ENCODE data around the gene ZCCHC13. TPM values are rescaled to one million over a fixed set of nuclear protein-coding genes. Genes with fewer than 3 reads are reported as not detected.
"Not testable (repeated sequence)": the region's sequence is repeated elsewhere in the genome, so short reads cannot be mapped to it uniquely, and the experiment has no call there.

ZCCHC13 gene
- total and polyA plus RNA-seq, 9 of the 15 experiments (the other 6 are each of a cell fraction or from before 2014, with no cell fraction given), result not detected

- H3K36me3 ChIP-seq (ENCODE audit: control insufficient read depth, insufficient read depth, low read length), result no peaks in the 10 kb centered on the region
- no peaks in the 10 kb centered on the region; a peak in 1 of 5 replicates for H3K4me1 ChIP-seq (replicated peaks in 1 of 2; ENCODE audit: control insufficient read depth in 2 of 2, insufficient read depth in 2 of 2, low read length in 2 of 2)
- FAIRE-seq (no peak), ATAC-seq (no peak), DNase-seq (ENCODE audit: extremely low read depth in 1 of 4, low spot score in 3 of 4) (no peak)
- peaks cover 2 to 4% of the 10 kb centered on the region in 2 experiments; a peak in 2 of 5 replicates for H3K27me3 ChIP-seq (ENCODE audit: control insufficient read depth in 2 of 2, insufficient read depth in 2 of 2, low read length in 2 of 2)
- no peak overlapping the region for H2AFZ ChIP-seq (ENCODE audit: low read depth, low read length)
- no TSS peak for BruUV-seq (replicated peaks)
- H3K4me3 ChIP-seq, result no peak overlapping the region
- in situ Hi-C loops (cut with MboI) (no loop called here), intact Hi-C loops (cut with micrococcal nuclease) (no loop called here)
- H3K9me1 ChIP-seq (ENCODE audit: control insufficient read depth, insufficient read depth, low read length), result no peaks in the 10 kb centered on the region
- TF ChIP-seq ADNP (tag; IDR thresholded peaks at IDR 0.05) (no peak), MEF2D (tag; conservative IDR thresholded peaks at IDR 0.05; ENCODE audit: low read depth) (no peak), ZNF3 (CRISPR knock-in tag; IDR thresholded peaks at IDR 0.05) (no peak), ZC3H8 (IDR thresholded peaks at IDR 0.05) (no peak), ASH1L (IDR thresholded peaks at IDR 0.05; ENCODE audit: borderline replicate concordance, low read depth, partially characterized antibody) (no peak)
- ChIA-PET POLR2A (interaction anchor here (0.6 kb wide), 1 partner anchor 17 kb away, joined by 3 read pairs; no protein-coding TSS in a partner anchor), CTCF (ENCODE audit: low intra/inter-chr PET ratio) (no interaction called here)
- H3K4me2 ChIP-seq (ENCODE audit: insufficient read depth, low read length), result no peak overlapping the region
- H3K9me3 ChIP-seq (replicated peaks; ENCODE audit: control insufficient read depth, insufficient read depth, low read depth, low read length), result no peaks in the 10 kb centered on the region
- 13% methylated on average over 3 of the region's 4 CpGs for WGBS (ENCODE audit: insufficient coverage, low coverage, missing lambda C conversion rate)
- no peaks in the 10 kb centered on the region for H4K20me1 ChIP-seq (replicated peaks; ENCODE audit: control insufficient read depth, insufficient read depth, low read length)
- no peak overlapping the region for H3K27ac ChIP-seq (ENCODE audit: extremely low read depth, low read depth, low read length)
- H3K79me2 ChIP-seq (ENCODE audit: control insufficient read depth, insufficient read depth, low read length), result no peaks in the 10 kb centered on the region
- H3K9ac ChIP-seq (ENCODE audit: insufficient read depth in 1 of 2, low read depth in 2 of 2, low read length in 2 of 2), result no peak overlapping the region
These were observed 14.7 kb downstream of the ZCCHC13 start for GRCh38 chrX:74318672-74319071.

GRCh38 chrX:74319321-74319720, 15.3 kb downstream of the ZCCHC13 start:
- H2AFZ ChIP-seq (ENCODE audit: low read depth, low read length); H3K4me2 ChIP-seq (ENCODE audit: insufficient read depth, low read length); ATAC-seq; CTCF ChIA-PET (ENCODE audit: low intra/inter-chr PET ratio); DNase-seq (ENCODE audit: extremely low read depth in 1 of 4, low spot score in 3 of 4); BruUV-seq (replicated peaks); H3K4me1 ChIP-seq (replicated peaks in 1 of 2; ENCODE audit: control insufficient read depth in 2 of 2, insufficient read depth in 2 of 2, low read length in 2 of 2); FAIRE-seq; H3K79me2 ChIP-seq (ENCODE audit: control insufficient read depth, insufficient read depth, low read length); in situ Hi-C loops (cut with MboI); intact Hi-C loops (cut with micrococcal nuclease); H3K27me3 ChIP-seq (ENCODE audit: control insufficient read depth in 2 of 2, insufficient read depth in 2 of 2, low read length in 2 of 2); H3K27ac ChIP-seq (ENCODE audit: extremely low read depth, low read depth, low read length); H3K4me3 ChIP-seq; H3K36me3 ChIP-seq (ENCODE audit: control insufficient read depth, insufficient read depth, low read length); H4K20me1 ChIP-seq (replicated peaks; ENCODE audit: control insufficient read depth, insufficient read depth, low read length); H3K9ac ChIP-seq (ENCODE audit: insufficient read depth in 1 of 2, low read depth in 2 of 2, low read length in 2 of 2); H3K9me1 ChIP-seq (ENCODE audit: control insufficient read depth, insufficient read depth, low read length); H3K9me3 ChIP-seq (replicated peaks; ENCODE audit: control insufficient read depth, insufficient read depth, low read depth, low read length): not testable (repeated sequence)
- WGBS (ENCODE audit: insufficient coverage, low coverage, missing lambda C conversion rate), result no CpG with 5 or more reads among the region's 2 CpGs
- POLR2A ChIA-PET, result interaction anchor here (0.6 kb wide), 1 partner anchor 18 kb away, joined by 3 read pairs; no protein-coding TSS in a partner anchor

Measured in K562 (cell line).